NOMO-1 treated with dmso at 0.1 percent for 144 hours (cell line): ENCODE measurements around the gene OR6A2.
"Not testable (repeated sequence)": the region's sequence is repeated elsewhere in the genome, so short reads cannot be mapped to it uniquely, and the experiment has no call there.

Experiments
- DNase-seq: peaks from one replicate; lab custom pipeline; 2025; ENCODE audit not compliant: unreplicated experiment; lab: John Stamatoyannopoulos, UW

OR6A2 gene

GRCh38 chr11:6799402-6799801 lies at the start of gene OR6A2:
TSS of gene OR6A2 (minus strand) at chr11:6799689. CDS start at chr11:6795708, 3,981 bp downstream.
- DNase-seq: no peak

- no peak for DNase-seq
These were observed 45.9 kb upstream of the OR6A2 start, which contains the start of gene OR10A5 for GRCh38 chr11:6845383-6845782. TSS of gene OR10A5 (plus strand) at chr11:6845683. CDS start at chr11:6845683, 0 bp downstream.

- no peak for DNase-seq
These were observed 44.9 kb upstream of the OR6A2 start for GRCh38 chr11:6844356-6844755.

GRCh38 chr11:6843670-6844069 lies 44.2 kb upstream of the OR6A2 start:
- DNase-seq: no peak

- no peak for DNase-seq
These were observed 42.2 kb upstream of the OR6A2 start for GRCh38 chr11:6841694-6842093.

- DNase-seq: no peak
These were observed 34.5 kb upstream of the OR6A2 start for GRCh38 chr11:6834021-6834420.

GRCh38 chr11:6833356-6833755 lies 33.9 kb upstream of the OR6A2 start:
- DNase-seq: no peak

- no peak for DNase-seq
These were observed 28.6 kb upstream of the OR6A2 start for GRCh38 chr11:6828103-6828502.

- no peak for DNase-seq
These were observed 25.8 kb upstream of the OR6A2 start for GRCh38 chr11:6825231-6825744.

GRCh38 chr11:6824136-6824823 lies 24.8 kb upstream of the OR6A2 start:
- DNase-seq: no peak

GRCh38 chr11:6818967-6819366 lies 19.5 kb upstream of the OR6A2 start:
- DNase-seq: no peak

- DNase-seq: no peak
These were observed 18.2 kb upstream of the OR6A2 start for GRCh38 chr11:6817694-6818093.

GRCh38 chr11:6813656-6814055 lies 14.2 kb upstream of the OR6A2 start:
- no peak for DNase-seq

- DNase-seq: peak; percentile 2
These were observed 13.0 kb upstream of the OR6A2 start for GRCh38 chr11:6812390-6813005.

GRCh38 chr11:6801075-6801474 lies 1.6 kb upstream of the OR6A2 start:
- DNase-seq: not testable (repeated sequence)

- DNase-seq: no peak
These were observed 4.8 kb downstream of the OR6A2 start for GRCh38 chr11:6794639-6795038.

GRCh38 chr11:6790546-6790945 lies 8.9 kb downstream of the OR6A2 start:
- no peak for DNase-seq

- no peak for DNase-seq
These were observed 16.8 kb downstream of the OR6A2 start, which contains the start of gene OR2AG1 for GRCh38 chr11:6782720-6783119. TSS of gene OR2AG1 (plus strand) at chr11:6783020. CDS start at chr11:6785038, 2,018 bp downstream.

GRCh38 chr11:6780829-6781228 lies 18.7 kb downstream of the OR6A2 start:
- no peak for DNase-seq

GRCh38 chr11:6778518-6778917 lies 21.0 kb downstream of the OR6A2 start:
- no peak for DNase-seq

GRCh38 chr11:6771926-6772893 lies 27.3 kb downstream of the OR6A2 start, which contains the start of gene OR2AG2:
TSS of gene OR2AG2 (minus strand) at chr11:6771976. CDS start at chr11:6768957, 3,019 bp downstream.
- DNase-seq: peak; percentile 76
